Transverse colon (tissue), 4 donors: ENCODE data around the gene HINT2. TPM values are rescaled to one million over a fixed set of nuclear protein-coding genes. Genes with fewer than 3 reads are reported as not detected.

Experiments used
- DNase-seq: peaks from one replicate; pipeline ENCODE4 v3.0.0-alpha.2; 2019
- H3K27ac ChIP-seq, 4 donors: fragments of 200-600 bp; sonication (generic); 2 replicates each; pipeline ENCODE4 v1.5.1; 2016 to 2018; ENCODE audit warnings: inconsistent platforms in 4 of 4
- H3K27me3 ChIP-seq: fragments of 200-600 bp; sonication (generic); 2 replicates; pipeline ENCODE4 v1.5.1; 2017; ENCODE audit warnings: inconsistent platforms
- H3K36me3 ChIP-seq, 4 donors: fragments of 200-600 bp; sonication (generic); 2 replicates each; pipeline ENCODE4 v1.5.1; 2017 to 2019; ENCODE audit warnings: inconsistent platforms in 4 of 4
- H3K4me1 ChIP-seq, 4 donors: fragments of 200-600 bp; sonication (generic); 2 replicates each; pipeline ENCODE4 v1.5.1; 2017 to 2020; ENCODE audit warnings: inconsistent platforms in 4 of 4
- H3K4me3 ChIP-seq, 4 donors: fragments of 200-600 bp; sonication (generic); 1 replicate in 1 of 4; 2 replicates in 3 of 4; pipeline versions ENCODE4 v1.5.1 to v1.6.1; 2017 to 2019; ENCODE audit warnings: inconsistent platforms in 4 of 4
- H3K9me3 ChIP-seq, 2 donors: fragments of 200-600 bp; sonication (generic); 2 replicates each; pipeline ENCODE4 v1.5.1; 2017 to 2019; ENCODE audit warnings: inconsistent platforms in 2 of 2
- CTCF ChIP-seq, 5 experiments: fragments of 200-600 bp in 3 of 5; fragments of 450-650 bp in 2 of 5; sonication (generic) in 3 of 5; IDR thresholded peaks; 1 replicate in 2 of 5; 2 replicates in 3 of 5; pipeline ENCODE4 v1.5.1; 2016 to 2017; ENCODE audit warnings: antibody characterized with exemption in 5 of 5, inconsistent platforms in 3 of 5, mild to moderate bottlenecking in 2 of 5, moderate library complexity in 1 of 5
- EP300 ChIP-seq: sonication (generic); formaldehyde crosslinking; IDR thresholded peaks from one replicate; pipeline ENCODE4 v1.6.1; 2017; ENCODE audit warnings: antibody characterized with exemption, low read depth
- POLR2A ChIP-seq: fragments of 450-650 bp; IDR thresholded peaks from one replicate; pipeline ENCODE4 v1.6.1; 2016; ENCODE audit warnings: antibody characterized with exemption, mild to moderate bottlenecking, moderate library complexity
- POLR2AphosphoS5 ChIP-seq, 3 donors: sonication (generic); formaldehyde crosslinking; IDR thresholded peaks; one replicate each; pipeline ENCODE4 v1.6.1; 2016; ENCODE audit warnings: antibody characterized with exemption in 3 of 3
- WGBS, 2 donors: methylation state at CpG; one replicate each; pipeline ENCODE4 v1.1.5; 2018; ENCODE audit warnings: low coverage in 1 of 2; 5-methylcytosine and 5-hydroxymethylcytosine counted together
- in situ Hi-C, 4 donors: fragments of 200-750 bp; cut with MboI; loops; one replicate each; pipeline versions ENCODE4 v1.15.0 to v1.15.1; 2017; ENCODE audit warnings: low sequenced_read_pairs in 3 of 4, low pct_ligation_motif_present in 1 of 4, low pct_unique_long_range_greater_than_20kb in 1 of 4
- intact Hi-C: fragments of 100-400 bp; cut with DNase I; formaldehyde crosslinking; loops from one replicate; pipeline ENCODE4 v1.15.1; 2023; ENCODE audit warnings: low total_unique reads
- total RNA-seq, 4 donors: library from RNA; depleted of rRNA; stranded (reverse); fragments of >200 nt; gene quantifications; one replicate each; pipeline ENCODE4 v1.1.0, GENCODE V29; 2016

The HINT2 gene
- total RNA-seq, 4 donors from 2014 or later, result 16.8 to 58.0 (median 38.9) TPM

- in situ Hi-C loops (no loop called here), intact Hi-C loops (no loop called here)
- WGBS, 2 donors, result 95 to 100% methylated on average over 3 of the region's 3 CpGs
- no peak overlapping the region for H3K4me3 ChIP-seq
- no peak for TF ChIP-seq POLR2AphosphoS5 (IDR thresholded peaks at IDR 0.05)
- no peaks in the 10 kb centered on the region for H3K36me3 ChIP-seq
- no peaks in the 10 kb centered on the region for H3K4me1 ChIP-seq
- no peak for DNase-seq
- H3K27me3 ChIP-seq, result no peaks in the 10 kb centered on the region
- no peak overlapping the region for H3K27ac ChIP-seq
- no peaks in the 10 kb centered on the region for H3K9me3 ChIP-seq
These were observed 36.3 kb downstream of the HINT2 start for GRCh38 chr9:35778496-35778895.

DNA sequence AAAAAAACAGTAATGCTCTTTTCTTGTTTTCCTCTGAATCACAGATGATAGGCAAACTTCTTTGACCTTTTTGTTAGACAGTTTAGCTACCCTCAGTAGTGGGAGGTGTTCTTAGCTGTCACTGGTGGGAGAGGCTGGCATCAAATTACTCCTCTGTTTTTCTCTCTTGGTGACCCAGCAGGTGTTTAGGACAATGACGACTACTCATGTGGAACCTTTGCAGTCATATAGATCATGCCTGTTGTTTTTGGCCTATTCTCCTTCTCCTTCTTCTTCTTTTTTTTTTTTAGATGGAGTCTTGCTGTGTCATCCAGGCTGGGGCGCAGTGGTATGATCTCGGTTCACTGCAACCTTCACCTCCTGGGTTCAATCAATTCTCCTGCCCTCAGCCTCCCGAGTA is 38.8 kb downstream of the HINT2 start:
- H3K27me3 ChIP-seq, result no peaks in the 10 kb centered on the region
- intact Hi-C loops, result no loop called here
- H3K36me3 ChIP-seq, result no peaks in the 10 kb centered on the region
- peaks cover 10 to 18% (median 13%) of the 10 kb centered on the region in 4 donors for H3K4me1 ChIP-seq
- DNase-seq, result no peak
- TF ChIP-seq CTCF (IDR thresholded peaks at IDR 0.05) (no peak), POLR2AphosphoS5 (IDR thresholded peaks at IDR 0.05) (no peak), EP300 (no peak), POLR2A (no peak)
- 79 to 100% methylated on average over 3 to 4 of the region's 4 CpGs for WGBS, 2 donors
- no peak overlapping the region for H3K4me3 ChIP-seq
- in situ Hi-C loops, result no loop called here
- H3K9me3 ChIP-seq, result no peaks in the 10 kb centered on the region
- H3K27ac ChIP-seq, result no peak overlapping the region

GRCh38 chr9:35774907-35775635 is 39.8 kb downstream of the HINT2 start:
- Histone ChIP-seq H3K4me1 (peaks cover 18 to 28% (median 20%) of the 10 kb centered on the region in 4 donors), H3K27me3 (no peaks in the 10 kb centered on the region), H3K9me3 (no peaks in the 10 kb centered on the region), H3K36me3 (no peaks in the 10 kb centered on the region), H3K27ac (no peak overlapping the region), H3K4me3 (no peak overlapping the region)
- WGBS, 2 donors, result 74 to 100% methylated on average over 1 to 7 of the region's 7 CpGs
- intact Hi-C loops (no loop called here), in situ Hi-C loops (no loop called here)
- TF ChIP-seq EP300 (no peak), POLR2AphosphoS5 (IDR thresholded peaks at IDR 0.05) (no peak), POLR2A (no peak), CTCF (IDR thresholded peaks at IDR 0.05) (no peak)
- no peak for DNase-seq

DNA sequence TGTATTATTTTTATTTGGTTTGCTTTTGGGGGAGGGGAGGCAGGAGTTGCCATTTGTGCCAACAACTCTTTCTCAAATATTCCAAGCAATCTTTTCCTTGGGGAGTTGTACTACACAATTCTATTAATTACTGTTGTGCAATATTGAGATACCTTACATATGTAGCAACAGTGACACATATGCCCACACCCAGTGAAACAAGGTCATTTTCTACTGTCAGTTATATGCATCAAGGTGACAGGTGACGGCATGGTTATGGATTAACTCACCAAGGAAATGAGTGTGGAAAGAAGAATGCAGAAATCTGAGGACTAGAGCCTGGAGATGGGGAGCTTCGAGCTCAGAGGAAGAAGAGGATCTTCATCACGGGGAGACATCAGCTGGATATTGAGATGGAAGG is 42.9 kb downstream of the HINT2 start:
- Histone ChIP-seq H3K4me3 (no peak overlapping the region), H3K36me3 (no peaks in the 10 kb centered on the region), H3K9me3 (no peaks in the 10 kb centered on the region), H3K27me3 (no peaks in the 10 kb centered on the region), H3K4me1 (peaks cover 18 to 28% (median 20%) of the 10 kb centered on the region in 4 donors), H3K27ac (peak overlapping the region; percentile 78 to 81 (median 80))
- TF ChIP-seq POLR2AphosphoS5 (IDR thresholded peaks at IDR 0.05), result peak in 2 of 3 donors; percentile 29 to 50
- TF ChIP-seq CTCF (IDR thresholded peaks at IDR 0.05), result no peak
- TF ChIP-seq POLR2A, result peak; percentile 11
- intact Hi-C loops, result no loop called here
- WGBS, 2 donors, result 38 to 54% methylated on average over 3 of the region's 3 CpGs
- peak; percentile 32 for DNase-seq
- in situ Hi-C loops, result no loop called here

- no peak for TF ChIP-seq POLR2AphosphoS5 (IDR thresholded peaks at IDR 0.05)
- no peak for TF ChIP-seq POLR2A
- TF ChIP-seq CTCF (IDR thresholded peaks at IDR 0.05), result no peak
- TF ChIP-seq EP300, result no peak
- in situ Hi-C loops (no loop called here), intact Hi-C loops (no loop called here)
- WGBS, 2 donors, result 33 to 46% methylated on average over 1 of the region's 1 CpG
- Histone ChIP-seq H3K27ac (peak overlapping the region; percentile 78 to 81 (median 80)), H3K4me1 (peaks cover 18 to 28% (median 20%) of the 10 kb centered on the region in 4 donors), H3K4me3 (no peak overlapping the region), H3K27me3 (no peaks in the 10 kb centered on the region), H3K36me3 (no peaks in the 10 kb centered on the region), H3K9me3 (no peaks in the 10 kb centered on the region)
- peak; percentile 37 for DNase-seq
These were observed 43.3 kb downstream of the HINT2 start for GRCh38 chr9:35771534-35771933.
